ENCODE data around the gene STEAP2. TPM values are rescaled to one million over a fixed set of nuclear protein-coding genes. Genes with fewer than 3 reads are reported as not detected.

STEAP2 gene
- 13.4 to 17.3 TPM (median 17.0 TPM) in 3 replicates for total RNA-seq (2021)
- percentile 90 among the genes with signal in this experiment for Bru-seq, nascent RNA
- long read RNA-seq, experiment 1, full-length matches to known transcripts = 11 of 30 reads
- long read RNA-seq, experiment 1, partial matches to known transcripts = 0 of 30 reads
- long read RNA-seq, experiment 1, other reads (novel, unspliced or antisense) = 19 of 30 reads
- long read RNA-seq, experiment 2, full-length matches to known transcripts = 1 of 9 reads
- long read RNA-seq, experiment 2, partial matches to known transcripts = 1 of 9 reads
- long read RNA-seq, experiment 2, other reads (novel, unspliced or antisense) = 7 of 9 reads
- long read RNA-seq, experiment 3 = 0 reads

- ATAC-seq = peak; percentile 93
- H3K27ac Mint-ChIP-seq = peak within 1 kb of the TSS; percentile 57
- peak; percentile 91 for DNase-seq (ENCODE audit: low spot score)
- ChIA-PET POLR2A (interaction anchor here (0.6 to 1.8 kb wide), 10 partner anchors 12 to 360 kb away, joined by 3 to 13 read pairs (median 3); partner anchors contain the start of genes CLDN12 and STEAP1), CTCF (interaction anchor here (0.6 to 2.9 kb wide), 15 partner anchors 12 to 216 kb away, joined by 3 to 29 read pairs (median 4); partner anchors contain the start of genes CFAP69, CLDN12 and STEAP1)
- H3K4me1 Mint-ChIP-seq = peaks cover 21% of the 10 kb centered on the region
- no peaks in the 10 kb centered on the region for H3K9me3 Mint-ChIP-seq
- H3K36me3 Mint-ChIP-seq = no peaks in the 10 kb centered on the region
- H3K27me3 Mint-ChIP-seq (ENCODE audit: low read depth) = no peaks in the 10 kb centered on the region
- H3K4me3 Mint-ChIP-seq = no peak within 1 kb of the TSS
- TF ChIP-seq CBFB (CRISPR knock-in tag; IDR thresholded peaks at IDR 0.05; ENCODE audit: low read depth) (no peak), ZSCAN18 (CRISPR knock-in tag; IDR thresholded peaks at IDR 0.05) (peak; percentile 48; the same call in 1 of the 2 replicates), IRF2 (CRISPR knock-in tag; IDR thresholded peaks at IDR 0.05; ENCODE audit: borderline replicate concordance, low read depth) (no peak), ZNF396 (CRISPR knock-in tag; IDR thresholded peaks at IDR 0.05; ENCODE audit: borderline replicate concordance) (no peak), NR3C1 (CRISPR knock-in tag; conservative IDR thresholded peaks at IDR 0.05; ENCODE audit: low read depth) (no peak), SMAD4 (CRISPR knock-in tag; IDR thresholded peaks at IDR 0.05) (0 out of 2 replicates have a peak, but pooled peaks have one; percentile 45), ZNF416 (CRISPR knock-in tag; IDR thresholded peaks at IDR 0.05) (no peak), HMGA2 (CRISPR knock-in tag; IDR thresholded peaks at IDR 0.05) (no peak), ZNF219 (CRISPR knock-in tag; IDR thresholded peaks at IDR 0.05; ENCODE audit: borderline replicate concordance) (peak; percentile 95), PRDM15 (CRISPR knock-in tag; IDR thresholded peaks at IDR 0.05) (no peak), ZBTB21 (CRISPR knock-in tag; IDR thresholded peaks at IDR 0.05; ENCODE audit: borderline replicate concordance) (peak; percentile 75; the same call in 1 of the 2 replicates), GRHL2 (CRISPR knock-in tag; IDR thresholded peaks at IDR 0.05; ENCODE audit: insufficient replicate concordance, severe bottlenecking) (no peak), ESRRA (CRISPR knock-in tag; IDR thresholded peaks at IDR 0.05; ENCODE audit: borderline replicate concordance) (no peak), TP53 (CRISPR knock-in tag; IDR thresholded peaks at IDR 0.05) (peak; percentile 78; the same call in 1 of the 2 replicates), ZNF423 (CRISPR knock-in tag; IDR thresholded peaks at IDR 0.05) (peak; percentile 74), E2F1 (CRISPR knock-in tag; IDR thresholded peaks at IDR 0.05) (no peak; the same call in 1 of the 2 replicates), KAT7 (CRISPR knock-in tag; IDR thresholded peaks at IDR 0.05; ENCODE audit: borderline replicate concordance) (peak; percentile 98), FOXJ3 (CRISPR knock-in tag; IDR thresholded peaks at IDR 0.05; ENCODE audit: borderline replicate concordance) (no peak), ARID4B (CRISPR knock-in tag; IDR thresholded peaks at IDR 0.05; ENCODE audit: borderline replicate concordance) (peak; percentile 89; the same call in 1 of the 2 replicates), SOX15 (CRISPR knock-in tag; IDR thresholded peaks at IDR 0.05) (no peak), ZNF263 (CRISPR knock-in tag; IDR thresholded peaks at IDR 0.05; ENCODE audit: low read depth) (peak; percentile 75), ZNF671 (CRISPR knock-in tag; IDR thresholded peaks at IDR 0.05) (no peak), IRF1 (CRISPR knock-in tag; IDR thresholded peaks at IDR 0.05) (peak; percentile 71), ZMAT4 (CRISPR knock-in tag; IDR thresholded peaks at IDR 0.05) (no peak)
Measured at GRCh38 chr7:90211391-90212148, at the start of gene STEAP2. Gene STEAP2, plus strand, starts transcription at chr7:90211740. Its CDS starts 13,343 bp downstream, at chr7:90225083.
